CD4-positive, alpha-beta T cell treated with Interleukin-1 beta for 1 hour (primary cell): ENCODE measurements around the gene KLHDC8A.

Experiments used
- DNase-seq, 2 donors: peaks; one replicate each; pipeline ENCODE4 v3.0.0-alpha.2; 2020 to 2022

Gene KLHDC8A

DNA sequence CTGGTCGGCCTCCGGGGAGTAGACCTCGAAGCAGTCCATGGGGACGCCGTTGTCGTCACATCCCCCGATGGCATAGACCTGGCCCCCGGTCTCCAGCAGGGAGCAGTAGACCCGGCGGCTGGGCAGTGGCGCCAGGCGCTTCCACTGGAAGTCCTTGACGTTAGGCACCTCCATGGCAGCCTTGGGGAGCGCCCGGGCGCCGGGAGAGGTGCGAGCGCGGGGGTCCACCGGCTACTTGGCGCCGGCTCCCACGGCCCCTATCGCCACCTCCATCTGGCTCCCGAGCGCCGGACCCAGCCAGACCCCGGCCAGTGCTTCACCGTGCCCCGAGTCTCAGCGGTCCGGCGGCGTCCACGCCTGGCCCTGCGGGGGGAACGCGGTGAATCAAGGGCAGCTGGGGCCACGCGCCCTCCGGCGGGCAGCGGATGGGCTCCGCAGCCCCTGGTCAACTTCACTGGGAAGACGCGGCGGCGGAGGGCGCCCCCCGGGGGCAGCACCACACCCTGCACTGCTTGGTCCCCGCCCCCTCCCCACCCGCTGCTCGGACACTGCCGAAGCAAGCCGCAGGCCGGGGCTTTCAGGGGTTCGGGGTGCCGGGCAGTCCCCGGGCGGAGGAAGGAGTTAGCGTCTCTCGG is 13.2 kb downstream of the KLHDC8A start:
- no peak for DNase-seq

DNA sequence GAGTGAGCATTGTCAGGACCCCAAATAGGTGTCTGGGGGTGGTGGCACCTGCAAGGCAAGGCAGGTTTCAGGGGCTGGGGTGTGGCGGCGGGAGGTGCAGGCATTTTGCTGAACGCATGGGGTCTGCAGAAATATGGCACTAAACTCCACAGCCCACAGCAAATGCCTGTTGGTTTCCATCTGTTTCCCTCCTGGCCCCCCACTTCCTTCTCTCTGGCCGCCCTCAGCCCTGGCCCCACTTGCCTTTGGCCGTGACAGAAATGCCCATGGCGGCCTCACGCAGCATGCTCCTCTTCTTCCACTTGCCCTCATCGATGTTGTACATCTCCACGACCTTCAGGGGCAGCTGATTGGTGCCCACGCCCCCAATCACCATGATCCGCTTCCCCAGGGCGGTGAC is 13.7 kb downstream of the KLHDC8A start:
- no peak for DNase-seq

DNA sequence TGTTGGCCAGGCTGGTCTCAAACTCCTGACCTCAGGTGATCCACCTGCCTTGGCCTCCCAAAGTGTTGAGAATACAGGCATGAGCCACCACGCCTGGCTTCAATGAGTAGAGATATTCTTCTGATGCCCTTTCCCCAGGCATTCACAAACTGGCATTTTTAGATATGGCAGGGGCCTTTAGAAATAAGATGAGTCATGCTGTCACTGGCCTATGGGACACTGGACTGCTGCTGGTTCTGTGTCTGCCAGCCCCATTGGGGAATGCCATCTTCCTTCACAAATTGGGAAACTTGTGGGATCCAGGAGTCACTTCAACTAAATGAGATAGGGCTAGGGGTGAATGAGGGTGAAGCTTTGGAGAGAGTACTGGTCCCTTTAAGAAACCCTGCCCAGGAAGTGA is 16.0 kb downstream of the KLHDC8A start:
- DNase-seq: no peak

DNA sequence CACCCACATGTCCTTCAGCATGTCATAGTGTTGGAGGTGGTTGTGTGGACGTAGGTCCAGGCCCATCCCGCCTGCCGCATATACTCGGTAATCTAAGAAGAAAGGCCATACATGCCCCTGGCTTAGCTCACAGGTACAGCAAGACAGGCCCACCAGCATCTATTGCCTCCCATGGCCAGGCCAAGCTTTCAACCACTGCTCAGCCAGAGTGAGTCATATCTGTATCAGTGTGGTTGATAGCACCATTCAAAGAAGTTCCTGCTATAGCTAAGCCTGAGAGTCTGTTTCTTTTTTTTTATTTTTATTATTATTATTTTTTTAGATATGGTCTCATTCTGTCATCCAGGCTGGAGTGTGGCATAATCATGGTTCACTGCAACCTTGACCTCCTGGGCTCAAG is 17.0 kb downstream of the KLHDC8A start:
- DNase-seq: no peak

DNA sequence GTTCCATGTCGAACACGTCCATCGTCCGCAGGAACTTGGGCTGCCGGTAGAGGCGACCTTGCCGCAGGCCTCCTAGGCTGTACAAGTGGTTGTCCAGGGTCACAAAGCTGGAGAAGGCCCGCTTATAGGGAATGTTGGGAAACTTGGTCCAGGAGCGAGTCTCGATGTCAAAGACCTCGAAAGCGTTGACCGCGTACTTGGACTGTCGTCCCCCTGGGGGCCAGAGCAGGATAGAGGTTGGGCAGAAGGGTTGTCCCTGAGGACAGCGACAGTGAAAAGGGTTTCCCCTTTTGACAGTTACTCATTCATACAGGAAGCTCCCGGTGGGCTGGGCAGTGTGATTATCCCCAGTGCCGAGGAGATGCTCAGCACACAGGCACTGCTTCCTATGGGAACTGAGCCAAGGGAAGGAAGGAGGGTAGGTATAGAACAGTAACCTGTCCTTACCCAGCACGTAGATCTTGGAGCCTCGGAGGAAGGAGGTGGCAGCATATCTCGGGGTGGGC is 17.5 kb downstream of the KLHDC8A start:
- DNase-seq: no peak

DNA sequence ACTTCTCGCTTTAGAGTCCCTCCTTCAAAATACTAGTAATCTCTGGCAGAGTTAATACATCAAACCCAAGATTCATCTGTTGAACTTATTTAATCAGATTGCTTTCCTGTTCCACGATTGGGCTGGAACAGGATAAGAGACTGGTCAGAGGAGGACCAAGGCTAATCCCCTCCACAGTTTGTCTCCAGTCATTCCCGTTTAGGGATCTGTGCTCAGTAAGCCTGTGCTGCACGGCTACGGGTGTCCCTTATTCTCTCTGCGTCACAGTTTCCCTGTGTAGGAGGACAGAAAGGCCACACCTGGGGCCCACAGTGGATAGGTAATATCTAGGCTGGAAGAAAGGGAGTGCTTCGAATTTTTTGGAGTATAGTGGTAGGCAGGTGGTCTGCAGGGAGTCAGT is 18.7 kb downstream of the KLHDC8A start:
- DNase-seq: no peak

DNA sequence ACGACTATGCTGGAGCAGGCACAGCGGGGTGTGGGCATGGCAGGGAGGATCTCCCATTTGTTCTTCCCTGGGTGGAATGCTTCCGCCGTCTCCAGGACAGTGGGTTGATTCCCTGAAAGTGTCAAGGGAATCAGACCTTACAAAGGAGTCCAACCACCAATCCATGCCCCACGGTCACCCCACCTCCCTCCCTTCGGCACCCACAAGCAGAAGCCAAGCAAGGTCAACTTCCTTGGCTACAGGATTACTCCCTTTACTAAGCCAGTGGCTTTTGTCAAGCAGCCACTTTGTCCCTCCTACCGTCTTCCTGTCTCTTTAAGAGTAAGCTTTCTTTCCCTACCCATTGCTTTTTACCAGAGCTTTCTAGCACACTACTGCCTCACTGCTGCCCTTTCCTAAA is 19.2 kb downstream of the KLHDC8A start:
- no peak for DNase-seq

DNA sequence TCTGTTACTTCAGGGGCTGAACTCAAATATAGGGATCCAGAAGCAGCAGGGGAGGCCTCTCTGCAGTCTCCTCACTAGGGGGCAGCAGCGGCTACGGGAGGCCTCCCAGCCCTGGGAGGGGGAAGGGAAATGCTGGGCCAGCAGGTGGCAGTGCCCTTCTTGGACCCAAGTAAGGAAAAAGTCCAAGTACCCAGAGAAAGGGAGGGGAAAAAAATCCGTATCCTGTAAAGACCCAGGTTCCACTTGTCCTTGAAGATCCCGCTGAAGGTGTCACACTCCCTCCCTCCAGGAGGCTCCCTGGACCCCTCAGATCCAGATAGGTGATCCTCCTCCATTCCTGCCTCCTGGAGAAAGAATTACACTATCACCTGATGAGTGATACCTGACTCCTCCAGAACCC is 21.0 kb downstream of the KLHDC8A start:
- peak; percentile 78 to 79 for DNase-seq

DNA sequence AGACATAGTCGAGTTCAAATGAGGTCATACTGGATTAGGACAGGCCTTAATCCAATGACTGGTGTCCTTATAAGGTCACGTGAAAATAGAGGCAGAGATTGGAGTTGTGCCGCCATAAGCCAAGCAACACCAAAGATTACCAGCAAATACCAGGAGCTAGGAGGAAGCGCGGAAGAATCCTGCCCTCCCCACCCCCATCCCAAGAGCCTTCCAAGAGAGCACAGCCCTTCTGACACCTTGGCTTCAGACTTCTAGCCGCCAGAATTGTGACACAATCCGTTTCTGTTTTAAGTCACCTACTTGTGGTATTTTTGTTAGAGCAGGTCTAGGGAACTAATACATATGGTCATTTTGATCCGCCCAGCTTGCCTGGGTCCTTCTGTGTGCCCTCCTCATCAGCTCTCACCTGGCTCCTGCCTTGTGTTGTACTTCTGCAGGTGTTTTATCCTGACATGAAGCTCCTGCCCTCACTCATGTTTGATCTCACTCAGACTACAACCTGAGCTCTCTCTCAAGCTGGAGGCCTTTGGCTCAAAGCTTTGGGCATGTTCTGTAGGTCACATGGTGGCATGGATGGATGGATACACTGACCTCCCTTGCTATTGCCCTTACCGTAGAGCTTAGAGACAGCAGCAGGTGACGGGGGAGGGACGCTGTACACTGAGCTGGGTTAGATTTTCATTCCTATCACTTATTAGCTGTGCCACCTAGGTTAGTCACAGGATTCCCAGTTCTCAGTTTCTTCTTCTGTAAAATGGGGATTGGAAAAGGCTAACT is 24.5 kb downstream of the KLHDC8A start:
- DNase-seq: no peak

DNA sequence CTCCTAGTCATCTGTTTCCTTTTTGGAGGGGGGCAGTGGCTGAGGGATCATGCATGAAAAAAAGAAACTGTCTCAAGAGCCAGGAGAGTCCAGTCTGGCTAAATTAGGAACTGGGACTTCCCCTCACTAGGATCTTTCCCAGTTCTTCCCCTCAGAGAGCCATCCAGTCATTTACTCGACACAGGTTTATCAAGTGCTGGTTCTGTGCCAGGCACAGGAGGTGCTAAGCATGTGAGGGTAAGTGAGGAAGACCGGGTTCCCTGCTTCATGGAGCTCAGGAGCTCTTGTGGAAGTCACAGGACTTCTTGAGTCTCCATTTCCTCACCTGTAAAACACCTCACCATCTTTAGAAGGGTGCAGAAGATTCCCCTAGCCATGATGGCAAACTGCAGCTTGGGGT is 26.6 kb downstream of the KLHDC8A start:
- no peak for DNase-seq

DNA sequence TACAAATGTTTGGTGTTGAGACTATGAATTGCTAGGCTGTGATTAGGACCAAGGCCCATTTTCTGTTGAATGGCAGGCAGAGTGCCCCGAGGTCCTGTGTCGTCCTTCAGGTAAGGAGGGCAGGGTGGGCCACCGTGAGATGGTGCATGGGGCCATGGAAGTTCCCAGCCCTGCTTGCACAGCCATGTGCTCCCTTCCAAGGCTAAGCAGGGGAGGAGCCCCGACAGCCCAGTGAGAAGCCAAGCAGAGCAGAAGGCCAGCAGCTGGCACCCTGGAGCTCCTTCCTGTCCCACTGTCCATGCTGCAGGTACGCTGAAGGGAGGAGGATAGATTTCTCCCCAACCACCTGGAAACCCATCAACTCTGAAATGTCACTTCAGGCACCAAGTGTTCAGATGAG is 27.0 kb downstream of the KLHDC8A start:
- no peak for DNase-seq

DNA sequence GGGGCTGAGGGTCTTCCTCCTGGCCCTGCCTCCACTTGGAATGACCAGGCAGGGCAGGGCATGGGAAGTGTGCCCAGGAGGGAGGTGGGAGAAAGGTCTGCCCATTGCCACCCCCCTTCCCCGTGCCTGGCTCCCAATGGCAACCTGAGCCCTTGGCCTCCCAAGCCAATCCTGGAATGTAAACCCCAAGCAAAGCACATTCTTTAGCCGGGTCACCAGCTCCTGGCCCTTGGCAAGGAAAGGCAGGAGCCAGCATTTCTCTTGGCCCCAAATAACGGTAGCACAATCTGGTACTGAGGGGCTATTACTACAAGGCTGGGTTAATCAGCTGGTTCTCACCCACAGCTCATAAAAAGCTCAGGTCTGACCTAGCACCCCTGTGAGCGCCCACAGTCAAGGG is 28.2 kb downstream of the KLHDC8A start:
- DNase-seq: no peak

DNA sequence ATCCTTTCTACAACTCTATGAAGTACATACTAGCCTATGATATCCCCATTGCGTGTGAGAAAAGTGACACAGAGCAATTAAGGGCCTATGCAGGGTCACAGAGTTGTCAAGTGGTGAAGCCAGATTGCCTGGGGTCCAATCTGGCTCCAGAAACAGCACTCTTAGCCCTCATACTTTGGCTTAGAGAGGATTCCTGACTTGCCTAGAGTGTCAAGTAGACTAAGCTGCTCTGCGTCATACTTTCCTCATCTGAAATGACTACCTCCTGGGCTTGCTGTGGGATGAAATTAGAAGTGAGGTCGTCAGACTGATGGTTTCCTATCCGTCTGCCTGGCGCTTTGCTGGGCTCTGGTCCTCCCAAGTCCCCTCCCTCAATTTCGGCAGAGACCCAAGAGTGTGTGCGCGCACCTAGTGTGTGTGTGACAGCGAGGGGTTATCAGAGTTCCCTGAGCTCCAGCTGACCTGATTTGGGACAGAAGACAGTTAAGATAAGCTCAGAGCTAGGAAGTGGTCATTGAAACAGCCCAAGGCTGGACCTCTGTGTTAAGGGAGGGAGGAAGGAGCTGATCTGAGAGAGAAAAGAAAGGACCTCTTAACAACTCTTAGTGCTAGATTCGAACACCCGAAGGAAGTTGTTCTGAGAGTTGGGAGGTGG is 29.8 kb downstream of the KLHDC8A start:
- DNase-seq: no peak

DNA sequence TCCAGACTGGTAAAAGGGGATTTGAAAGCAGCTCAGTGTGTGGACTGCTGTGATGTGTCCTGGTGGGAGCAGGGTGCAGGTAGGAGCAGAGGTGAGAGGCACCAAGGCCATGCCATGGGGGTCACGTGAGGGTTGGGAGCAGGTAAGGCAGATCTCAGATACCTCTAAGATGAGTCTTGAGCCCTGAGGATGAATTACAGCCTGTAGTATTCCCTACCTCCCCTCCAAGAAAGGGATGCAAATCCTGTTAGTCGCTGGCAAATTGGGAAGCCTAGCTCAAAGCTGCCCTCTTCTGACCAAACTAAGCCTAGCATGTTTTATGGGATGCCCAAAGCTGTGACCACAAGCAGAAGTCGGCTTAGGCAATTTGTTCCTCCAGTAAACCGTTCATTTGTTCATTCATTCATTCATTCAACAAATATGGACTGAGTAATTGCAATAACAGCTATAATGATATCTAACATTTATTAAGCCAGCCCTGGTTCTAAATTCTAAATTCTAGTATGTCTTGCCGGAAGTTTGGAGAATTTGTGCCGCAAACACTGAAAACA is 31.3 kb downstream of the KLHDC8A start:
- peak; percentile 67 to 76 for DNase-seq

DNA sequence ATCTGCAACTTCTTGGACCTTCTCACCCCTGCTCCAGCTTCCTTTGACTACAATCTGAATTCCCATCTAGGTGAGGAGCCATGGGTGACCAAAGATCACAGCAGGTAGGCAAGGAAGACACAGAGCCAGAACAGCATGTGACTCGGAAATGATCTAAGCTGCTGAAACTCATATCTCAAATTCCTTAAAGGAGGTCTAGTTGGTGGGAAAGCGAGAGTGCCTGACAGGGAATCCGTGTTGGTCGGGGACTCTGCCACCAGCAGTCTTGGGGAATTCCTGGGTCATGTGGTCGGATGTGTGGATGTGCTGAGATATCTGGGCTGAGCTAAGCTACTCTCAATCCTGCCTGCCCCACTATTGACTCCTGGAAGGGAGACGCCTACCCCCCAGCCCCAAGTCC is 31.9 kb downstream of the KLHDC8A start:
- no peak for DNase-seq

DNA sequence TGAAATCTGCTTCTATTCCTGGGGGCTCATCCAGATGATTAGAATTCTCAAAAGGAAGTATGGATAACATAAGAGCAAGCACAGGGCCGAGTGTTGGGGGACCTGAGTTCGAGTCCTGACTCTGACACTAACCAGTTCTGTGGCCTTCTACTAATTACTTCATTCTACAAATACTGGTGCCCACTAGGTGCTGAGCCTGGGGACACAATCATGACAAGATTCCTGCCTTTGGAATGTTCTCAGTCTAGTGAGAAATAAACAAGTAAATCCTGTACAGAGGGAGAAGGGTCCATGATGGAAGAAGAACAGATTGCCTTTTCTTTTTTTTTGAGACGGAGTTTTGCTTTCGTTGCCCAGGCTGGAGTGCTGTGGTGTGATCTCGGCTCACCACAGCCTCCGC is 32.9 kb downstream of the KLHDC8A start:
- no peak for DNase-seq

DNA sequence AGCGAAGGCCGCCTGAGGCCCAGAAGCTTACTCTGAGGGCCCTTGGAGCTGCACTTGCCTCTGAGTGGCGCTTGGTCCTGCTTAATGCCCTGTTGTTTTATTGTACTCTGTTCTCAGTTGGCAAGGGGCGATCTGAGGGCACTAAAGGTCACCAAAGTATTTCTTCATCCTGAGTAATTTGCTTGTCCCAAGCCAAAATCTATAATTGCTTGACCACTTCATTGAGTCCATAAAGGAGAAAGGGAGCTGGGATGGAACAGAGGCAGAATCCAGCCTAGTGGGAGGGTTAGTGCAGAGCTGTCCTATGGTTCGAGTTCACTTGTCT is 34.8 kb downstream of the KLHDC8A start:
- DNase-seq: no peak

DNA sequence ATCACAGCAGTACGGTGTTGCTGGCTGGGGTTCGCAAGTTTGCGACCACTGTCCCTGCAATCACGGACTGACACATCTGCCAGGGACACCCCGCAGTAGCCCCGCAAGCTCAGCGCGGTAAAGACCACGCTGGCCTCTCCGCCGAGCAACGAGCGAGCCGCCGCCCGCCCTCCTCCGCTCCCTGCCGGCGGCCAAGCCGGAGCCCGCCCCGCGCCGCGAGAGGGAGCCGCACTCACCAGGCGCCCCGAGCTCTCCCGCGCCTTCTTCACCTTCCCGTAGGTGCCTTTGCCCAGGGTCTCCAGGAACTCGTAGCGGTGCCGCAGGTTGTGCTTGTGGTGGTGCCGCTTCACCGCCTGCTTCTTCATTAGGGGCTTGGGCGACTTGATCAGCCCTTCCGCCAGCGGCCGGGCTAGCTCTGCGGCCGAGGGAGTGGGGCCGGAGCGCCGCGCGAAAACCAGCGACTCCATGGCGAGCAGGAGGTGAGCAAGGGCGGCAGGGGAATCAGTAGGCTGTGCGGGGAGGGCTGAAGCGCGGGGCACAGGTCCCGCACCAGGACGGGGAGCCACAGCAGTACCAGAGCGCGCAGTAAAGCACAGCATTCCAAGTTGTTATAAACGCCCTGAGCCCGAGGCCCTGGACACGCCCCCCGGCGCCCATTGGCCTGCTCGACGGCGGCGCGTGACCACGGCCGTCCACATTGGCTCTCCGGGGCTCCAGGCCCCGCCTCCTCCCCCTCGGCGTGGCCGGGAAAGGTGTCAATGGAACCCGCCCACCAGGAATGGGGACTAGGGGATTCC is 35.4 kb downstream of the KLHDC8A start, which contains the start of gene NUAK2:
NUAK2 (minus strand) TSS at position 584 of the 797 bp plus-strand sequence; CDS start at position 467, 117 bp downstream.
- peak; percentile 88 for DNase-seq

DNA sequence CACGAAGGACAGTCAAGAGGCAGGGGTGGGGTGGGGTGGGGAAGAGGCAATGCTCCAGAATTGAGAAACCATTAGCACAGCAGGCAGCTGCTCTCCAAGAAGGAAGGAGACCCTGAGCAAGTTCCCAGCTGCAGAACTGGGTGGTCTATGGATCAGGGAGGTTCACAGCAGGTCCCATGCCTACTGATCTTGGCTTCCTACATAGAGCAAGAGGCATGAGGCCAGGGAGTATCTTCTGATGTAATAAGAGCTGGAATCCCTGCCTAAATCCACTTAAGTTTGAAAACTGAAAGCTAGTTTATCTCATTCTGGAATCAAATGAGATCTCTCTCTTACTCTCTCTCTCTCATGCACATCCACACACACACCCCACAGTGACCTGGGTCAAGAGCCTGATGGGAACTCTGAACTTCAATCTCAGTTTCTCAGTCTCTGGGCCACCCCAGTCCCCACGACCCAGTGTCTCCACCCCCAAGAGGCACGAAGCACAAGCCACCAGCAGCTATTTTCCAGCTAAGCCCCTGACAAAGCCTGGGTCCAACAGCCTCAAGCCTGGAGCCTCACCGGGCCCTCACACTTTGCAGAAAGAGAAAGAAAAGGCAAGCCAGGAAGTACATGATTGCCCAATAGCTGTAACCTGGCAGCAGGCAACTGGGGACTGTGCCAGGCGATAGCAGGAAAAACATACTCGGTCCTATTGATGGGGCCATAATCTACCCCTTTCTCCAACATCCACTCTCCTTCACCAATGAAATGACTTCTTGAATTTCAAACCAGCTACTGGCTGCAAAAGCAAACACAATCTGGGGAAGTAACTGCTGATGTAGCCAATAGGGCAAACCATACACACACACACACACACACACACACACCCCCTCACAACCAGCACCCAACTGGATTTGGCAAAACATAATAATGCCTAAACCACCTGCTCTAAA is 37.4 kb downstream of the KLHDC8A start:
- peak; percentile 33 to 41 for DNase-seq

DNA sequence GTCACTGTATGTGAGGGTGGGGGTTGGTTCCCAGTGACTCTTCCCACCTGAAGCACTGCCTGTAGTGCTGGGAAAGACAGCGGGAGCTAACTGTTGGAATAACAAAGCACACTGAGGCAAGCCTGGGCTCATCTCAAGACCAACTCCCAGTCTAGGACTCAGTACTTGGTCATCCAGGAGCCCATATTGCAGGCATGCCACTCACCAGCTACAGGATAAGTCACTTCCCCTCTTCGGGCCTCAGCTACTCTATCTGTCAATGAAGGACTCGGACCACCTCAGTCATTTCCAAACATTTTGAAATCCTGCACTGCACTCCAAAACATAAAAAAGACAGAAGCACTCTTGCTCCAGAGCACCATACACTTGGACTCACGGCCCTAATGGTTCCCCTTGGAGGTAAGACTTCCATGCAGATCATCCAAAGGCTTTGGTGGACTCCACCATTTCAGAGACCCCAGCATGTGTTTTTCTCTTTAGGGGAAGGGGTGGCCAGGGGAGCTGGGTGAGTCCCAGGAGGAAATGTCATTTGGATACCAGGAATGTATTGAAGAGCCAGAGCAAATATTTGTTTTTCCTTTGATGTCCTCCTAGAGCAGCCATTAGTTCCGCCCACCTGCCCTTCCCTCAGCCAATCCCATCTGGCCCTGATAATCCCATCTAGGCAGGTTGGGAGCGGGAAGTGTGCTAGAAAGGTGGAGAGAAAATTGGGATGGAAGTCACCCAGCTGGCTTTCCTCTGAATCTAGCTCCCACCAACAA is 38.3 kb downstream of the KLHDC8A start:
- no peak for DNase-seq
